Islet of Langerhans (tissue), 1 donor: ENCODE results near the gene TMBIM6.

Source experiments
- FAIRE-seq: peaks from one replicate; lab custom pipeline; 2011; peaks lifted over from hg19 to GRCh38; lab: Jason Lieb, UNC

Gene TMBIM6

DNA sequence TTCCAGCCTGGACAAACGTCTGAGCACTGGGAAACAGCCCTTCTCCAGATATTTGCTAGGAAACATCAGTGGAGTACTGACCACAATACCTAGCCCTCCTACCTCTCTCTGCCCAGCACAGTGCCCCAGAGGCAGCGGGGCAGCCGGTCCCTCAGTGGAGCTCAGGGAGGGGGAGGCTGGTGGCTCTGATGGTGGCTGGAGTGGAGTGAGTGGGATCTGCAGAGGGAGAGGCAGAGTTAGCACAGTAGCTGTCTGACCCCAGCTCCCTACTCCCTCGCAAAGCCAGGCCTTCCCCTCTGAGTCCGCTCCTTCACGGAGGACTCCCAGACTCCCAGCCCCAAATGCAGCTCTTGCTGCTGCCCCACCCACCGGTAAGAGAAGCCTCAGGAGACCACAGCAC lies 56.9 kb downstream of the TMBIM6 start:
- FAIRE-seq, result no peak

DNA sequence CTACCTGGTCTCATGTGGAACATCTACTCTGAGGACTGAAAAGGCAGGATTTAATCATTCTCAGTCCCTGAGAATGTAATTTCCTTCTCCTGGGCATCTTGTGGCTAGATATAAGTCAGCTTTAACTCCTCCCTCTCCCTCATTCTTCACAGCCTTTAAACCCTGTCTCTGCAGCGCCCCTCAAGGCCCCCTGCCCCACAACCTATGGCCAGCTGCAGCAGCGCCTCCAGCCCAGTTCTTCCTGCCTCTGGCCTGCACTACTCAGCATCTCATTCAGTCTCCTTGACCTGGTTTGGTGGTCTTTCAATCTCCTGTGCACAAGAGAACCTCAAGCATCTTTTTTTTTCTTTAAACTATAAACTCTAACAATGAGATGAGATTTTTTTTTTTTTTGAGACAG lies 57.6 kb downstream of the TMBIM6 start:
- FAIRE-seq, result no peak

DNA sequence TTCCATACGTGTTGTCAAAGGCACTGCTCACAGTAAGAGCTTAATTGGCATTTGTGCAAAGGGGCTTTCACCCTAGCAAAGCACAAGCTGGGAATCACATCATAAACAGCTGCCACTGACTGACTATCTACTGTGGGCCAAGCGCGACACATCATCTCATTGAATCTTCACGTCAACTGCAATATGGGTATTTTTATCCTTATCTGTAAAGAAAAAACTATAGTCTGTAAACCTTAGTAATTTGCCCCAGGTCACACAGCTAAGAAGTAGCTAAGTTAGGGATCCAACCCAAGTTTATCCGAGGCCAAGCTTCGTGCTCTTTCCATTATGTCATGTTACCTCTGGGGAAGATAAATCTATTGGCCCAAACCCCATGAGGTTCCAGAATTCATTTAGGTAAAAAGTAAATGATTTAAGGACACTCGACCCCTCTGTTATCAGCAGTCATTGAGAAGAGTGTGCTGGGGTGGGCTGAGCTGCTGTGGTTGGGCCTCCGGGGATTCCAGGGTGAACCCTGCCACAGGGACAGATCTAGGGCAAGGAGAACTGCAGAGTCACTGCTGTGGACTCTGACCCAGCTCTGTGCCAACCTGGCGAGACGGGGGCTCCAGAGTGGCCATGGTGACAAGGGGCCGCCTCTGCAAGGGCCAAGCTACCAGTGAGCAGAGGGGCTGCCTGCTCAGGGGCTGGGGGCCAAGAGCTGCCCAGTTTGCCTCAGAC lies 59.2 kb downstream of the TMBIM6 start:
- FAIRE-seq, result no peak

DNA sequence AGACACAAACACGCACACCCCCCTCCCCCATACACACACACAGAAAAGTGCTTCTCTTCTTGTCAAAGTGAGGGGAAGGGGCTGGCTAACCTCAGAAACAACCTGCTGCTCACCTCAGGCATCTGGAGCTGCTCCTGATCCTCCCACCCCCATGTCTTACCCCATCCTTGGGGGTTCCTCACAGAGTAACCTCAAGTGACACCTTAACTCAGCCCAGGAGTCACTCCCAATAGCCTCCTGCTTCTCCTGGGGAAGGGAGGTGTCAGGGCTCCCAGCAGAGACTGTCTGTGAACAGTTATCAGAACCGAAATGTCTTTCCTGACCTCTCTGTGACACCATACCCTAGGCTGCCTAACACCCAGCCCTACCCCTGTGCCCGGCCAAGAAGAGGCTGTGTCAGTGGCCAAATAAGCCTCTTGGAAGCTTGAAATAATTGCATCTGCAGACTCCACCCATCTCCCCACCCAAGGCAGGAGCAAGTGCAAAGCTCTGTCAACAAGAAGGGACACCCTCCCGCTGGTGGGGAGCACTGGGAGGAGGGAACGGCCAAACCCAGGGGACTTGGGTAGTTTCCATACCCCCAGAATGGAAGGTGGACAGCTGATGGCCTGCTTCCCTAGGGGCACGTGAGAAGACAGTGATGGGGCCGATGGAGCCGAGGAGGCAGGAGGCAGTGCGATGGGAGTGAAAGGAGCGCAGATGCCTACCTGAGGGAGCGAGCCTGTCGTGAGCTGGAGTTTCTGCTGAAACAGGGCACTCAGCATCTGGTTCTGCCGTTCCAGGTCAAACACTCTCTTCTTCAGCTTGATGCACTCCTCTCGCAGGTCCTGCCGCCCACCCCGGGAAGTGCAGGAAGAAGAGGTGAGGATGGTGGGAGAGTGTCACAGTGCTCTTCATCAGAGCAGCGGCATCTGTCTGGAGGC lies 60.0 kb downstream of the TMBIM6 start:
- FAIRE-seq, result no peak

DNA sequence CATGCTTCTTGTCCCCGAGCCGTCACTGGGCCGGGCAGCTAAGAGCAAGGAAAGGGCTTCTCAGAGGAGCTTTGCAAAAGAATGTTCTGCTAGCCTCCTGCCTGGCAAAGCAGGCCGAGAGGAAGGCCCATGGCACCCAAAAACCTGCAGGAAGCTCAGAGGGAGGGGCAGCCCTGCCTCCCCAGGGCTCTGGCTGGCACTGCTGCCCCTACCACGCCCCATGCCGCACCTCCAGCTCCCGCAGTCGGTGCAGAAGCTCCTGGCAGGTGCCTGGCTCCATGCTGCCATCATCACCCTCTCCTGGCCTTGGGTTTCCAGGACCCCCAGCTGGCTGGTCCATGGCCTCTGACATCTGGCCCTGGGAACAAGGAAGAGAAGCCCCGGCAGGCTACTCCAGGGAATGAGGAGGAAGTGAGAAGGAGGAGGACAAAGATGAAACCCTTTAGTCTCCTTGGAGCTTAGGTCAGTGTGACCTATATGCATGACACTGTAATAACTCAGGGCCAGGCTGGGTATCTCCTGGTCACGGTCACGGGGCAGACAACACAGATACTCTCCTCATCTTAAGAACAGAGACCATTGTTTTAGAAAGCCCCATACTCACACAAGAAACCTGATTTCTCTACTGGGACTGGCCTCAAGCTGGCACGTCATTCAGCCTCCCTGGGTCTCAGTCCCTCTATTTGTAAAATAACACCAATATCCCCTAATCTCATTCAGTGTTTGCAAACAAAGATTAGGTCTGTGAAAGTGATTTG lies 62.5 kb downstream of the TMBIM6 start:
- FAIRE-seq, result no peak

DNA sequence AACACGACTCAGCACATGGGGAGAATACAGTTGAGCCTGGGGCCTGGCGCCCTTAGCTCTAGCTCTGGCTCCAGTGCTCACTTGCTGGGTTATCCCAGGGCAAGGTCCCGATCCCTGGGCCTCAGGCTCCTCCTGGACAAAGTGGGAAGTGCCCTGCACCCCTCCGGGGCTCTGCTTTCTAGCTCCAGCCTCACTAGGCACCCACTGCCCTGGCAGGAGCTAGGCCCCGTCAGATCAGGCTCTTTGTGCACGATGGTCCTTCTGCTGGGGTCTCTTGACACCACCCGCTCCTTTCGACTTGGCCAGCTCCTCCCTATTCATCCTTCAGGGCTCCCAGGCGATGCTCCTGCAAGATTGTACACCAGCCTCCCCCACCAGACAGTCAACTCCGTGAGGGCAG lies 63.5 kb downstream of the TMBIM6 start:
- FAIRE-seq, result no peak

DNA sequence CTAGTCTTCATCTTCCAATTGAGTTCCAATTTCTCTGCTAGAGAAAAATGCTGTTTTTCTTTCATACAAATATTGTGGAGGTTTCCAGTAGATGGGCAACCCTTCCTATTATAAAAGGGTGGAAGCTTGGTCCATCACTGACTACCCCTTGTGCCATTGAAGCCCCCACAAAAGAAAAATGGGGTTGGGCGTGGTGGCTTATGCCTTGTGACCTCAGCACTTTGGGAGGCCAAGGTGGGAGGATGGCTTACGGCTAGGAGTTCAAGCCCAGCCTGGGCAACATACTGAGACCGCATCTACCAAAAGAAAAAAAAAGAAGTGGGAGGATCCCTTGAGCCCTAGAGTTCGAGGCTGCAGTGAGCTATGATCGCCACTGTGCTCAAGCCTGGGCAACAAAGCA lies 64.1 kb downstream of the TMBIM6 start:
- FAIRE-seq, result no peak

DNA sequence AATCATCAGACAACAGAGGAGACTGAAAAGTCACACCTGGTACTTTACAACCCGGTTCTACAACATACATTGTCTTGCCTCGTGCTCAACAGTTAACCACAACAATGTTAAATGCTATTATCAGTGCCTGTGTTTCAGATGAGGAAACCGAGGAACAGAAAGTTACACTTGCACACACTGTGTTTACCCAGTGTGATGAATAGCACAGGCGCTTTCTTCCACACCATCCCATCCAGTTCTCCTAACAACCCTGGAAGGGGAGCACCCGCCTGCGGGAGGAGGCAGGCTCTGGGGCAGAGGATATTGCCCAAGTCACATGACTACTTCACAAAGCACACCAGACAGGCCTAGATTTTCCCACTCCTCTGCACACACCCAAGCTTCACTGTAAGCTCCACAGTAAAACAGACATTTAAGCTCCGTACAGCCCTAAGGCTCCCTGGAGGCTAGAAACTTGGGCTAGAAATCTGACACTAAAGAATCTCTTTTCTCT lies 65.0 kb downstream of the TMBIM6 start:
- no peak for FAIRE-seq

DNA sequence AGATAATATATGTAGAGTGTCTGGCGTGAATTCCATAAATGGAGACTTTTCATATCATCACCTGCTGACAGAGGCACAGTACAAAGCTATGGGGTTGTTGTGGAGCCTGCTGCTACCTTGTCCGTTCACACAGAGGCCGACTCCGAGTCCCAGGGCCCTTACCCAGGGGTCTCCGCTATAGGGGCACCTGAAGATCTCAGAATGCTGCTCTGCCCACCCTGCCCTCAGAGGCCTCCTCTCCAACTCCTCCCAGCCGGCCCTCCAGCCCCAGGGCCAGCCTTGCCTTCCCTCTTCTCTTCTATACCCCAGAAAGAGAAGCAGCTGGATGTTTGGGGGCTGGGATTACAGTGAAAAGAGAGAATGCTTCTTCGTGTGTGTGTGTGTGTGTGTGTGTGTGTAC lies 65.5 kb downstream of the TMBIM6 start:
- no peak for FAIRE-seq

DNA sequence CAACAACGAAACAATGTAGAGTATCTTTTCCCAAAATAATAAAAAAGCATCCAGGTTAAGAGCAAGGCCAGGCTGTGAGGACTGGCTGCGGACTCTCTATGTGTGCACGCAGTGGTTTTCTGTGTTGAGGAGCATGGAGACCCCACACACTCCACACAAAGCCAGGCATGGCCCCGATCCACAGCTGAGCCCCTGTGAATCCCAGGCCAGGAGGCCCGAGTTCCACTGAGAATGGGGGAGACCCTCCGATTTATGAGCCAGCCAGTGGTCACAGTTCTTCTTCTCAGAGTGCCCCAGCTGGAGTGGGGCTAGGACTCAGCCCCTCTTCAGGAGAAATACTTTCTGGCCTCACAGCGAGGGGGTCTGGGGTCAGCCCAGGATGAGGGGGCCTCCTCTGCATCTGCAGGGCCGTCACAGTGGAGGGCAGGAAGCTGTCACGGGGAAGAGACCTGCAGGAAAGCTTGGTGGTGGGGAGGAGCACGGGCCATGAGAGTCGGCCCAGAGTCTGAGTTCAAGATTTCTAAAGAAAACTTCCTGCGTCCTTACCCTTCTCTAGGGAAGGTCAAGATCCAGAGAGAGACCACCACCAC lies 66.7 kb downstream of the TMBIM6 start:
- FAIRE-seq, result no peak

DNA sequence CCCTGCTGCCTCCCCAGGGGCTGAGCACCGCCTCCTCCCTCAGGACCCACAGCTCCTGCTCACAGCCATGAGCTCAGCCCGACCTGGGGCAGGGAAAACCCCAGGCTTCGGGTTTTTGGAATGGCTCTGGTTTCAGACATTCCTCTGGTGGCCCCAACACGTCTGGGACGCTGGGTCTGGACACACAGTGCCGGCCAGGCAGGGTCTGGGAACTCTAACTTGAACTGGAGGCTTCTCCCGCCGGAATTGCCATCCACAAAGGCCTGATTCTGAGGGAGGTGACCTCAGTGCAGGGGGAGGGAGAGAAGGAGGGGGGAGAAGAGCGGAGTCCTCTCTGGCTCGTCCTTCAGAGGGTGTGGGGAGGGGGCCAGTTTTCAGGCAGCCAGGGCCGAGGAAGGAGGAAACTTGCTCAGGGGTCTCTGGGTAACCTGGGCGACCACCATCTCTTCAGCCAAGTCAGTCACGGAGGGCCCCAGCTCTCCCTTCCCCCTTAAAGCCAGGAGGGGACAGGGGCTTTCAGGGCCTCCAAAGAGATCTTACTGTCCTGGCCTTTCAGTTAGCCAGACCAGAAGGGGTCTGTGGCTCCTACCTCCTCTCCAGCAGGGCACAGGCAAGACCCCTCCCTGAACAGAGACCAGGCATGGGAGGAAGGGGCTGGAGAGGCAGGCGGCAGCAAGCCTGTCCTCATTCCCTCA lies 67.5 kb downstream of the TMBIM6 start:
- FAIRE-seq, result no peak

DNA sequence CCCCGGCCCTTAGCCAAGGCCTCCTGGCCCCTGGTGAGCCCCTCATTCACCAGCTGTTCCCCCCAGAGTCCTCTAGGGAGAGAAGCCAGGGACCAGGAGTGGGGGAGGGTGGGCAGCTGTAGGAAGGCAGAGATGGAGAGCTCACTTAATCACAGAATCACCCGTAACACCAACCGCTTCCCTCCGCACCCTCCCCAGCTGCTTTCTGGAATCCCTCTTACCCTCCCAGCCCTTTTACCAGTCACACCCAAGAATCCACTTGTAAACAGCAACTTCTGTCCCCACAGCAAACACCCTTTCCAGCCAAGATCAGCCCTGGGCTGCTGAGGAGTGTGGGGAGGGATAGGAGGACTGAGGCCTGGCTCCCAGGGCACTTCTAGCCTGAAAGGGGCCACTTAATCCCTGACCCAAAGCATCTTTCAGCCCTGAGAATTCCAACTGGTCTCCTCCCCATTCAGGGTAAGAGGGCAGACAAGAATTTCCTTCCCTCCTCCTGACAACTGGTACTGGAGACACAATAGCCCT lies 68.1 kb downstream of the TMBIM6 start:
- no peak for FAIRE-seq

DNA sequence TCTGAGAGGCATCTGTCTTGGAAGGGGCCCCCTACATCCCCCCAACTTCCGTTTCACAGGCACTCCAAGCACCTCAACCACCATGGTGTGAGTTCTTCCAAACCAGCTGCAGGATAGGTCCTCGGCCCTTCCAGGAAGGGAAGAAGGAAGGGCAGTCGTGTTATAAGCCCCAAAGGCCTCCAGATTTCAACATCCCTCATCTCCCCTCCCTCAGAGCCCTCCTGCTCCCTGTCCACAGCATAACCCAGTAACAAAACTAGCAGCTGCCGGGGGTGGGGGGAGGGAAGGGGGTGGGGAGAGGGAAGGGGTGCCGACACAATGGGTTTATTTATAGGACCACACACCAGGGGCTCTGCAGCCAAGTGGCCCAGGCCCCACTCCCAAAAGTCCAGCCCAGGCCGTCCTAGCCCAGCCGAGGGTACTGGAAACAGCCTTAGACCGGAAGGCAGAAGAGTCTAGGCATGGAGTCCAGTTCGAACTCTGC lies 68.6 kb downstream of the TMBIM6 start:
- FAIRE-seq, result no peak

DNA sequence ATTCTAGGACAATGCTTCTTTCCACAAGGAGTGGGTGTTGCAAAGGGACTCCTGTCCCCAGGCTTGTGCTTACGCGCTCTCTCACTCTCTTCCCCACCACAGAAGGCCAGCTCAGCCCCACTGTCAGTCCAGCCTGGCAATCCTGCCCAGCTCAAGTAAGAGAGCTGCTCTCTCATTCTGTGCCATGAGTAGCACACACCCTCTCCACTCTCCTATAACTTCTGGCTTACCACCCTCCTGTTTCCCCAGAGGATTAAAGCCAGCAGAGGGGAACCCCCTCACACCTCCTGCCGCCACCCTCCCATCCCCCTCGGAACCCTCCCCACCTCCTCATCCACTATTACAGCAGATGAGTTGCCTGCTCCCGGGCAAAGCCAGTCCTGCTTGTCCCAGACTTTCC lies 69.8 kb downstream of the TMBIM6 start:
- no peak for FAIRE-seq

DNA sequence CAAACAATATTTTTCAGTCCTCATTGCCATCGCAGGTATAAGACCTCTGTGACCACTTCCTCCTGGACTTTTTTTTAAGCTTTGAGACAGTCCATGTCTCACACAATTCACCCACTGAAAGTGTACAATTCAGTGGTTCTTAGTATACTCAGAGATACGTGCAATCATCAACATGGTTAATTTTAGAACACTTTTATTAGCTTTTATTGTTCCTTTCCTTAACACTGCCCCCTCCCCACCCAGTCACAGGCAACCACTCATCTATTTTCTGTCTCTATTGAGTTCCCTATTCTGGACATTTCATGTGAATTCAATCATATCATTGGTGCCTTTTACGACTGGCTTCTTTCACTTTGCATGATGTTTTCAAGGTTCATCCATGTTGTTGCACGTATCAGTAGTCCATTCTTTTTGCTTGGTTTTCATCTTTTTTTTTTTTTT lies 70.6 kb downstream of the TMBIM6 start:
- no peak for FAIRE-seq

DNA sequence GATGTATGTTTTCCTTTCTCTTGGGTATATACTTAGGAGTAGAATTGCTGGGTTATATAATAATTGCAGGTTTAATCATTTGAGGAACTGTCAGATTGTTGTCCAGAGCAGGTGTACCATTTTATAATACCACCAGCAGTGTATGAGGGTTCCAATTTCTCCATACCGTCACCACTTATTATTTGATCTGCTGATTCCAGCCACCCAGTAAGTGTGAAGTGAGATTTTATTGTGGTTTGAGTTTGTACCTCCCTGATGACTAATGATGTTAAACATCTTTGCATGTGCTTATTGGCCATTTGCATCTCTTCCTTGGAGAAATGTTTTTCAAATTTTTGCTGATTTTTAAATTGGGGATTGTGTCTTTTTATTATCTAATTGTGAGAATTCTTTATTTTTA lies 71.8 kb downstream of the TMBIM6 start:
- FAIRE-seq, result no peak
